ENCODE measurements around the gene MTFP1. TPM values are rescaled to one million over a fixed set of nuclear protein-coding genes. Genes with fewer than 3 reads are reported as not detected.
"Not testable (repeated sequence)": the region's sequence is repeated elsewhere in the genome, so short reads cannot be mapped to it uniquely, and the experiment has no call there.

The MTFP1 gene
- total and polyA plus RNA-seq, 2 of the 4 experiments (the other 2 are of a cell fraction): 7.3 to 7.7 TPM

DNA sequence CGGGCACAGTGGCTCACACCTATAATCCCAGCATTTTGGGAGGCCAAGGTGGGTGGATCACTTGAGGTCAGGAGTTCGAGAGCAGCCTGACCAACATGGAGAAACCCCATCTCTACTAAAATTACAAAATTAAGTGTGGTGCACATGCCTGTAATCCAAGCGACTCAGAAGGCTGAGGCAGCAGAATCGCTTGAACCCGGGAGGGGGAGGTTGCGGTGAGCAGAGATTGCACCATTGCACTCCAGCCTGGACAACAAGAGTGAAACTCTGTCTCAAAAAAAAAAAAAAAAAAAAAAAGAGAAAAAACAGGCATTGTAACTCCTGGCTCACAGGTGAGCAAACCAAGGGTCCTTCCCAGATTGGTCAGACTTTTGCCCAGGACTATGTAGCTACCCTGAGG is 35.0 kb downstream of the MTFP1 start:
- H3K9me3 ChIP-seq (ENCODE audit: control insufficient read depth, insufficient read depth, low read length); H3K18ac ChIP-seq (ENCODE audit: low read depth, low read length); H3K9ac ChIP-seq (ENCODE audit: low read depth, low read length); in situ Hi-C loops (cut with MboI; ENCODE audit: low sequenced_read_pairs); H3K79me1 ChIP-seq (ENCODE audit: low read depth in 1 of 2, low read length in 2 of 2); H3K4me1 ChIP-seq (ENCODE audit: control insufficient read depth, insufficient read depth, low read length); H2AFZ ChIP-seq (replicated peaks; ENCODE audit: low read length, poor library complexity); H2AK9ac ChIP-seq (replicated peaks; ENCODE audit: low read depth, low read length, poor library complexity); H3K23ac ChIP-seq (ENCODE audit: low read depth, low read length); POLR2A ChIA-PET (ENCODE audit: unreplicated experiment); H3K9me1 ChIP-seq (ENCODE audit: insufficient read depth, low read length); H3K14ac ChIP-seq (replicated peaks; ENCODE audit: low read depth, low read length); H4K20me1 ChIP-seq (ENCODE audit: insufficient read depth, low read length); intact Hi-C loops (cut with micrococcal nuclease); CTCF ChIA-PET; H3K27me3 ChIP-seq (ENCODE audit: control insufficient read depth, insufficient read depth, low read length); dilution Hi-C loops (cut with HindIII; ENCODE audit: low sequenced_read_pairs, unreplicated experiment); H2BK15ac ChIP-seq (ENCODE audit: low read depth, low read length); H2BK5ac ChIP-seq (ENCODE audit: low read depth, low read length, poor library complexity, severe bottlenecking); H4K8ac ChIP-seq (ENCODE audit: low read depth in 2 of 2, low read length in 2 of 2); ATAC-seq (ENCODE audit: low read depth); H4K5ac ChIP-seq (ENCODE audit: low read depth, low read length); H2BK120ac ChIP-seq (ENCODE audit: low read depth, low read length); H2BK20ac ChIP-seq (ENCODE audit: low read depth, low read length); H3K27ac ChIP-seq (ENCODE audit: insufficient read depth, low read length); H2AK5ac ChIP-seq (ENCODE audit: low read depth, low read length); H3K4me3 ChIP-seq (ENCODE audit: insufficient read depth, low read depth, low read length); H3K4ac ChIP-seq (ENCODE audit: low read depth, low read length); H3K36me3 ChIP-seq (ENCODE audit: control insufficient read depth, insufficient read depth, low read length); H3K4me2 ChIP-seq (ENCODE audit: low read depth, low read length); H3K56ac ChIP-seq (ENCODE audit: extremely low read depth, insufficient read depth, low read length); H4K91ac ChIP-seq (ENCODE audit: insufficient read depth, low read depth, low read length); BruUV-seq (replicated peaks); DNase-seq: not testable (repeated sequence)
- WGBS, 2 experiments (ENCODE audit: extremely low coverage in 2 of 2, insufficient read length in 1 of 2): 82% methylated on average over 4 of the region's 6 CpGs; no CpG with 5 or more reads in 1 of the 2 experiments
